GM18861 (cell line): ENCODE data around the gene CHCHD10.
A peak's percentile ranks its signal among the peaks of the same experiment; 100 is the strongest.
"Not testable (repeated sequence)": the region's sequence is repeated elsewhere in the genome, so short reads cannot be mapped to it uniquely, and the experiment has no call there.

Experiments
- ATAC-seq: cut with Tn5 transposase; IDR thresholded peaks from one replicate; pipeline ENCODE4 v1.9.1; 2021; ENCODE audit not compliant: unreplicated experiment

CHCHD10 gene

GRCh38 chr22:23751441-23751996, 16.3 kb downstream of the CHCHD10 start:
- ATAC-seq: no peak

- ATAC-seq: no peak
Observed at GRCh38 chr22:23750714-23751440, 16.9 kb downstream of the CHCHD10 start, which contains the start of gene ZNF70. Gene ZNF70, minus strand, starts transcription at chr22:23751112. Its CDS starts 5,972 bp downstream, at chr22:23745140.

GRCh38 chr22:23750367-23750713, 17.4 kb downstream of the CHCHD10 start:
- no peak for ATAC-seq

GRCh38 chr22:23749841-23750301, 17.9 kb downstream of the CHCHD10 start:
- no peak for ATAC-seq

GRCh38 chr22:23745791-23746190, 22.0 kb downstream of the CHCHD10 start:
- no peak for ATAC-seq

- ATAC-seq: no peak
Observed at GRCh38 chr22:23744485-23744884, 23.3 kb downstream of the CHCHD10 start.

GRCh38 chr22:23744001-23744400, 23.8 kb downstream of the CHCHD10 start:
- no peak for ATAC-seq

GRCh38 chr22:23743303-23743705, 24.5 kb downstream of the CHCHD10 start:
- no peak for ATAC-seq

GRCh38 chr22:23742505-23743264, 25.1 kb downstream of the CHCHD10 start:
- no peak for ATAC-seq

GRCh38 chr22:23737696-23738095, 30.1 kb downstream of the CHCHD10 start:
- no peak for ATAC-seq

GRCh38 chr22:23728108-23728507, 39.7 kb downstream of the CHCHD10 start:
- not testable (repeated sequence) for ATAC-seq

GRCh38 chr22:23722724-23723123, 45.0 kb downstream of the CHCHD10 start:
- ATAC-seq: no peak

GRCh38 chr22:23722160-23722559, 45.6 kb downstream of the CHCHD10 start:
- ATAC-seq: no peak

GRCh38 chr22:23720855-23721254, 46.9 kb downstream of the CHCHD10 start:
- ATAC-seq: no peak

GRCh38 chr22:23718371-23719165, 49.2 kb downstream of the CHCHD10 start:
- ATAC-seq: no peak

GRCh38 chr22:23716811-23717801, 50.7 kb downstream of the CHCHD10 start:
- peak; percentile 69 for ATAC-seq
